Heart left ventricle (tissue), 13 donors: ENCODE results near the gene AKR1B1.

Source experiments
- CTCF ChIP-seq, 12 donors: fragments of 200-600 bp; sonication (generic) in 4 of 12; IDR thresholded peaks; one replicate each; pipeline versions ENCODE4 v1.5.0 to v1.8.0; 2018 to 2022; ENCODE audit warnings: antibody characterized with exemption in 12 of 12, mild to moderate bottlenecking in 5 of 12
- POLR2A ChIP-seq, 2 donors: fragments of 450-650 bp; IDR thresholded peaks; one replicate each; pipeline ENCODE4 v1.6.1; 2017; ENCODE audit warnings: antibody characterized with exemption in 2 of 2, mild to moderate bottlenecking in 2 of 2, moderate library complexity in 2 of 2
- donor health status: ischemic (EF 13 %, LVEDD 7.1; RV severe dilation, severe dysfunction).
- donor health status: DM: no; HTN: yes; CAD: no.
- donor health status: DM: no; HTN: no; CAD: no.
- donor health status: ischemic (EF 25% LVEDD 6.9; RV normal size, moderate dysfunction).
- donor health status: ischemic (EF 25% LVEDD 5.7; RV mildly dilated, moderate dysfunction).
- donor health status: ischemic (EF 35%, LVEDD 5.7; RV mildly dilated, moderate dysfunction).
- donor health status: nonischemic (EF 11% LVEDD 7.7; RV severe dilation, severe dysfunction).
- donor health status: DM: yes; HTN: yes; CAD: no.
- donor health status: PGD.
- donor health status: ischemic (EF 29% LVEDD 5.4; RV normal size, mild dysfunction).
- donor health status: nonischemic (EF 23%, LVEDD 6.1; RV moderate dilation, normal function).

- TF ChIP-seq CTCF (IDR thresholded peaks at IDR 0.05) (peak; percentile 25 to 81 (median 61)), POLR2A (IDR thresholded peaks at IDR 0.05) (peak; percentile 66 to 88)
These were observed at the start of gene AKR1B1 for GRCh38 chr7:134458806-134459698.
